Left forelimb (tissue), 1 donor: Measurements from ENCODE around the gene RPL10.

Source experiments
- DNase-seq: peaks from one replicate; pipeline ENCODE4 v3.0.0-alpha.2; 2018; ENCODE audit warnings: low spot score

Gene RPL10

DNA sequence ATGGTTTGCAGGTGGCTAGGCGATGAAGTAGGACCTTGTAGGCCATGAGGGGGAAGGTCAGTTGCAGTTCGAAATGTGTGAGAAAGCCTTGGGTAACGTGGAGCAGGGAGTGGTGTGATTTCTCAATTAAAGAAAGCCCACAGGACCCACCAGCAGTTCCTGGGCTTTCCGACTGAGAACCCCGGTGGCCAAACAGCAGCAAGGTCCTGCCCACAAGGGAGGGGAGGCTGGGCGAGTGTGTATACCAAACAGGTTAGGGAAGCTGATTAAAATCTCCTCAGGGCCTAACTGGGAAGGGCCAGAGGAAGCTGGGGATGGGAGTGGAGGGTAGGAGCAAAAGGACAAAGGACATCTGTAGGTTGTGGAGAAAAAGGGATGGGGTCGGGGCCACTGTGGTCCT lies 32.7 kb downstream of the RPL10 start:
- DNase-seq = no peak

DNA sequence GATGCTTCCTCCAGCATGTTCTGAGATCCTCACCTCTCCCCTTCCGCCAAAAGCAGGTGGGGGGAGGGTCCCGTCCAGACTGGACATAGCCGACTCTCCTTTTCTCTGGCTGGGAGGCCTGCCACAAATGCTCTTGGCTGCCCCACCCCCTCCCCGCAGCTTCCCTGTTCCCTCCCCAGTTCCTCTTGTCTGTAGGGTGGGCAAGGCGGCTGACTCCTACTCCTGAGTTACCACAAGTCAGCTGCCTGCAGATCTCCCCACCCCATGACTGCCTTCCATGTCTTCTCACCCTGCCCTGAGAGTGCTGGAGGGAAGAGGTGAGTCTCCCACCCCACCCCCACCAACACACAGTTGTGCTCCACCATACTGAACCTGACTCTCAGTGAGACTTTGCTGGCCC lies 33.2 kb downstream of the RPL10 start:
- no peak for DNase-seq

DNA sequence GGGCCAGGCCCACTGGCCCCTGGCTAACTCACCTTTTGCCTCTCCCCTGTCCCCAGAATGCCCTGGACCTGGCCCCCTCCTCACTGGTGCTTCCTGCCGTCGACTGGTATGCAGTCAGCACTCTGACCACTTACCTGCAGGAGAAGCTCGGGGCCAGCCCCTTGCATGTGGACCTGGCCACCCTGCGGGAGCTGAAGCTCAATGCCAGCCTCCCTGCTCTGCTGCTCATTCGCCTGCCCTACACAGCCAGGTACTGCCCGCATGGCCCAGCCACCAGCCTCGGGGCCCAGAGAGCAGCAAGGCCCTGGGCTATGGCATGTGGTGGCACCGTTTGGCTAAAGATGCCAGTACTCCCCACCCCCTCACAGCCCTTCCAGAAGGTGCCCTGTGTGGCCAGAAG lies 34.0 kb downstream of the RPL10 start:
- DNase-seq = no peak

DNA sequence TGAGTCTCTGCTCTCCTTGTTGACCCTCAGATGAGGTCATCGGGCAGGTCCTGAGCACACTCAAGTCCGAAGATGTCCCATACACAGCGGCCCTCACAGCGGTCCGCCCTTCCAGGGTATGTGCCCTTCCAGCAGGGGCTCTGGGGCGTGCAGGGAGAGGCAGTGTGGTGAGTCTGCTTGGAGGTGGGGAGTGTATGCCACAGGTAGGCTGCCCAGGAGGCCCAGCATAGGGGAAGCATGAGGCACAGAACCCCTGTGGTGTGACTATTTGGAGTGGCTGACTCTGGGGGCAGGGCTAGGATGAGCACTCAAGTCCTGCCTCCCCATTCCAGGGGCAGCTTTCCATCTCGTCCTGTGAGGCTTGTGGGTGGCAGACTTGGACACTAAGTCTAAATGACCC lies 35.4 kb downstream of the RPL10 start:
- no peak for DNase-seq

DNA sequence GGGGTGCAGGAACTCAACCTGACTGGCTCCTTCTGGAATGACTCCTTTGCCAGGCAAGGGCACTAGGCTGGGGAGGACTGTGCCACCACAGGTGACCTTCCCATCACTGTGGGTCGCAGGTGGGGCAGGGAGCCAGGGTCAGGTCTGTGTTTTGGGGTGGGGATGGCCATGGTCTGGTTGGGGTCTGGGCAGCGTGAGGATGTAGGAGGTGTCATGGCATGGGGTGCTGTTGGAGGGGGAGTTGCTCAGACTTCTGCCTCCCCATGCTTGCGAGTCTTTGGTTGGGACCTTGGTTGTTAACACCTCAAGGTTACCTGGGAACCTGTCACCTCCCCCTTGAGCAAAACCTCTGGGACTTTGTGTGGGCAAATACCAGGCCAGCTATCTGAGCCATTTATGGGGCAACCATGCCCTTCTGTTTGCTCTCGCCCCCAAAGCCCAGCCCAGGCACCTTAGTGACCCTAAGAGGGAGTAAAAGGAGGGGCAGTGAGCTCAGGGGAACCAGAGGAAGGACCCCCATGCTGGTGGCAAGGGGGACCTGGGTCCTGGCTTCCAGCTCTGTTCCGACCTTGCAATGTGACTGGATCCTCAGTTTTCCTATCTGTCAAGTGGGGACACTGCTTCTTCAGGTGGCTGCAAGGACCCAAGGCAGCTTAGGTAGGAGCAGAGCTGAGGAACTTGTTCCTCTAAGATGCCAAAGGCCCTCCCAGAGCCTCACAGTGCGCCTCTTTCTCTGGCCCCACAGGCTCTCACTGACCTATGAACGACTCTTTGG lies 36.4 kb downstream of the RPL10 start:
- DNase-seq = no peak

DNA sequence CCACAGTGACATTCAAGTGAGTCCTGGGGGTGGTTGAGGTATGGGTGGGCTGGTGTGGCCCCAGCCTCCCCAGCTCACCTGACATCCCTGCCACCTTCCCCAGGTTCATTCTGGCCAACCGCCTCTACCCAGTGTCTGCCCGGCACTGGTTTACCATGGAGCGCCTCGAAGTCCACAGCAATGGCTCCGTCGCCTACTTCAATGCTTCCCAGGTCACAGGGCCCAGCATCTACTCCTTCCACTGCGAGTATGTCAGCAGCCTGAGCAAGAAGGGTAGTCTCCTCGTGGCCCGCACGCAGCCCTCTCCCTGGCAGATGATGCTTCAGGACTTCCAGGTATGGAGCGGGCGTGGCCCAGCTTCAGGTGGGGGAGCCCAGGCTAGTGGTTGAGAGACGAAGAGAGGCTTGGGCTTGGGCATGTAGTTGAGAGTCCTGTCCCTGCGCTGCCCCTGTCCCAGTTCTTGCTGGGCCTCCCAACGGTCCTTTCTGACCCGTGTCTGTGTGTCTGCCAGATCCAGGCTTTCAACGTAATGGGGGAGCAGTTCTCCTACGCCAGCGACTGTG lies 37.1 kb downstream of the RPL10 start:
- DNase-seq = no peak

DNA sequence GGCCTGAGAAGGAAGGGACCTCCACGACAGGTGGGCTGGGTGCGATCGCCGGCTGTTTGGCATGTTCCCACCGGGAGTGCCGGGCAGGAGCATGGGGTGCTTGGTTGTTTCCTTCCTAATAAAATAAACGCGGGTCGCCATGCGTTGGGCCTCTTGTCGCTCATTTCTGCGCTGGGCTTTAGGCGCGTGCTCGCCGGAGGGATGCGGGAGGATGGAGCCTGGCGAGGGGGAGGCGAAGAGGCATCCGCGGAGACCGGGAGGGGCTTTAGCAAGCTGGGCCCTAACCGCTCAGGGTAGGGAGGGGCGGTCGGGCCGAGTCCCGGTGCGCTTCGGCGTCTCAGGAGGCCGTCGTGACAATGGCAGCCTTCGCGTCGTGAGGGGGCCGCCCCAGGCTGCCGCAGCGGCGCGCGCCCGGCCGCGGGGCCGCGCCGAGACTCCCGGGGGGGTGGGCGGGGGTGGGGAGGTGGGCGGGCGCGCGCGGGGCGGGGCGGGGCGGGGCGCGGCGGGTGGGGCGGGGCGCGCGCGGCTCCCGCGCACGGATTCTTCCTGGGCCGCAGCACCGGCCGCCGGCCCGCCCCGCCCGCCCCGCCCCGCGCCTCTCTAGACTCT lies 38.3 kb downstream of the RPL10 start:
- DNase-seq = no peak

DNA sequence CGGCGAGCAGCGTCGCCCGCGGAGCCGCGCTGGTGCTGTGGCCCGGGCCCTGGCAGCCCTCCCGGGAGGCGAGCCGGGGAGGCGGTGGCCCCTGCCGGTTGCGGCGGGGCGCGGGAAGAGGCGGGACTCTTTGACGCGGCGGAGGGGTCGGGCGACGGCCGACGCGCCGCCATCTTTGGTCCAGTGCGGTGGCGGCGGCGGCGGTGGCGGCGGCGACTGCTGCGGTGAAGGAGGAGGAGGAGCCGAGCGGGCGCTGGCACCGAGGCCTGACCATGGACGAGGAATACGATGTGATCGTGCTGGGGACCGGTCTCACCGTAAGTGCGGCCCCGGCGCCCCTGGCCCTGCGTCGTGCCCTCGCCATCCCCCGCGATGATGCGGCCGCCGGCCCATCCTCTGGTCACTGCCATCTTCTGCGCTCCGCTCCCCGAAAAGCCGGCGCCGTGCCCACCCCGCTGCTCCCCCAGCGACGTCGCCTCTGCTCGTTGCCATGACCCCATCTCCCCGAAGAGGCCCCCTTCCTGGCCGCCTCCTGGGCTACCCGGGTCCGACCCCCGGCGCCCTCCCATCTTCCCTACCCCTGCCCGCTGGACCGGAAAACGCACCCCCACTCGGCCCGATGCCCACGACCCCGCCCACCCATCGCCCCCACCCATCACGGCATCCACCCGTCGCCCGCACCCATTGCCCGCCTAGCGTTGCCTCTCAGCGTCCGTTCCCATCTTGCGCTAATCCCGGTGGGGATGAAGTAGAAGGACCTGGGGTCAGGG lies 39.0 kb downstream of the RPL10 start, which contains the start of gene GDI1:
Gene GDI1, plus strand, starts transcription at position 172 of the 770 bp plus-strand sequence. Its CDS starts 101 bp downstream, at position 273.
- peak; percentile 78 for DNase-seq

DNA sequence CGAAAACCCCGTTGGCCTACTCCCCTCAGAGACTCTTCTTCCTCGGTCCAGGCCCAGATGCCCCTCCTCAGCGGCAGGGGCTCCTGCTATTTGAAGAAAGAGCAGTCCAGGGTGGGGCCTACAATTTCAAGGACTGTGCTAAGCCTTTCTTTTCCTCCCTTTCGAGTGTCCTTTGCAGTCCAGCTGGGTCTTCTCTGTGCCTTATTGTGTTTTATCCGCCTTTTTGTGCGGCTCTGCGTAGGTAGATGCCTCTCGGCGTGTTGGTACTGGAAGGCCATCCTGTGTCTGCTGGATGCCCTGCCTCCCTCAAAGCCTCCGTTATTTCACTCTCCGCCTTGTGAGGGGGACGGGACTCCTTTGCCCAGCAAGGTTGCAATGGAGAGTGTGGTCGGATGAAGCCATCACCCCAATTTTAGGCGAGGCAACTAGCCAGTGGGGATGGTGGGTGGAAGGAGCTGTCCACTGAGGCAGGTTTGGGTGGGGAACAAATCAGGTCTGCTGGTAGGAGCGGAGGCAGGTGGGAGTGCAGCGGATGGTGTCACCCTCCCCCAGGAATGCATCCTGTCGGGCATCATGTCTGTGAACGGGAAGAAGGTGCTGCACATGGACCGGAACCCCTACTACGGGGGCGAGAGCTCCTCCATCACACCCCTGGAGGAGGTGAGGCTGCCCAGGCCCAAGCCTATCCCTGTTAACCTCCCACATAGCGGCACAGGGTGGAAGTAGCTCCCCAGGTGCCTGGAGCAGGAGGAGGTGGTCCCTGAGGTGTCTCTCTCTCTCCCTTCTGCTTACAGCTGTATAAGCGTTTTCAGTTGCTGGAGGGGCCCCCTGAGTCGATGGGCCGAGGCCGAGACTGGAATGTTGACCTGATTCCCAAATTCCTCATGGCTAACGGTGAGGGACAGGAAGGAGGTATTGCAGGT lies 40.1 kb downstream of the RPL10 start:
- DNase-seq = no peak

DNA sequence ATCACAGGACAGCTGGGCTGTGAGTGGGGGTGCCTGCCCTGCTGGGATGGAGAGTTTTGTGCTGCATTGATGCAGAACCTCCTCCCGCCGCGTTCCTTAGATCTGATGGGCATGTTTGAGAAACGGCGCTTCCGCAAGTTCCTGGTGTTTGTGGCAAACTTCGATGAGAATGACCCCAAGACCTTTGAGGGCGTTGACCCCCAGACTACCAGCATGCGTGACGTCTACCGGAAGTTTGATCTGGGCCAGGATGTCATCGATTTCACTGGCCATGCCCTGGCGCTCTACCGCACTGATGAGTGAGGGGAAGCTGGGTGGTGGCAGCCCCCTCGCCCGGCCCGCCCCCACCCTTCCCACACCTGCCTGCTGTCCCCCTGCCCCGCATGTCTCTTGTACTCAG lies 41.7 kb downstream of the RPL10 start:
- DNase-seq = peak; percentile 6

DNA sequence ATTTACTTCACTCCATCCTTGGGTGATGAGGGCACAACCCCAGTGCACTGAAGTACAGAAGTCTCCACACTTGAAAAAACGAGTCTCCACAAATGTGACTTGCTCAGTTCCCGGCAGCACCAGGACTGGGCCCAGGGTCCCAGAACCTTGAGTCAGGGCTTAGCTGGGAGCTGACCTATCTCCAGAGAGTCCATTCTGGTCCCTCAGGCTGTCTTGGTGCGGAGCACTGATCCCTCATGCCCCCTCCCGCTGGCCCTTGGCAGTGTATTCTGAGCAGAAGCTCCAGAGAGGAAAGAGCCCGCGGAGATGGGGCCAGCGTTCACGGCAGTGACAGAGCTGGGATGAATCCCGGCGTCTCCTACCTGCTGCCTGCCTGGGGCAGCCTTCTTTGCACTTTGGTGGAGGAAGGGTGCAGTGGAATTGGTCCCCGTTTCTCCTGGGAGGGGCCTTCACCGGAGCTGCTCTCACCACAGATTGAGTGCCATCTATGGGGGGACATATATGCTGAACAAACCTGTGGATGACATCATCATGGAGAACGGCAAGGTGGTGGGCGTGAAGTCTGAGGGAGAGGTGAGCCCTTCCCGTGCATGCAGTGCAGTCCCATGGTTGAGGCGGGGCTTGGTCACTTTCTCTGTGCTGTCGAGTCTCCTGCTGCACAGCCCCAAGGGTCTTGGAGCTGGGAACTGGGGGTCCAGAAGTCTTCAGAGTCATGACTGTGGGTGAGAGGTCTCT lies 42.6 kb downstream of the RPL10 start:
- DNase-seq = no peak

DNA sequence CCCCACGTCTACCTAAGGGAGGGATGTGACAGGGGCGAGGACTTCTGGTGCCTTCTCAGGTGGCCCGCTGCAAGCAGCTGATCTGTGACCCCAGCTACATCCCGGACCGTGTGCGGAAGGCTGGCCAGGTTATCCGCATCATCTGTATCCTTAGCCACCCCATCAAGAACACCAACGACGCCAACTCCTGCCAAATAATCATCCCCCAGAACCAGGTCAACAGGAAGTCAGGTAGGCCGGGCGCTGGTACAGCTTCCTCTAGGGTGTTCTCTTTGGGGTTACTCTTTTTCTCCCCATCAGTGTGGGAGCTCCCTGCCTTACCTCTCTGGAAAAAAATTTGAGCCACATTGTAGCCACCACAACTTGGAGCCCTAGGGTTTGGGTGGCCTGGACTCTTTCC lies 43.4 kb downstream of the RPL10 start:
- DNase-seq = no peak

DNA sequence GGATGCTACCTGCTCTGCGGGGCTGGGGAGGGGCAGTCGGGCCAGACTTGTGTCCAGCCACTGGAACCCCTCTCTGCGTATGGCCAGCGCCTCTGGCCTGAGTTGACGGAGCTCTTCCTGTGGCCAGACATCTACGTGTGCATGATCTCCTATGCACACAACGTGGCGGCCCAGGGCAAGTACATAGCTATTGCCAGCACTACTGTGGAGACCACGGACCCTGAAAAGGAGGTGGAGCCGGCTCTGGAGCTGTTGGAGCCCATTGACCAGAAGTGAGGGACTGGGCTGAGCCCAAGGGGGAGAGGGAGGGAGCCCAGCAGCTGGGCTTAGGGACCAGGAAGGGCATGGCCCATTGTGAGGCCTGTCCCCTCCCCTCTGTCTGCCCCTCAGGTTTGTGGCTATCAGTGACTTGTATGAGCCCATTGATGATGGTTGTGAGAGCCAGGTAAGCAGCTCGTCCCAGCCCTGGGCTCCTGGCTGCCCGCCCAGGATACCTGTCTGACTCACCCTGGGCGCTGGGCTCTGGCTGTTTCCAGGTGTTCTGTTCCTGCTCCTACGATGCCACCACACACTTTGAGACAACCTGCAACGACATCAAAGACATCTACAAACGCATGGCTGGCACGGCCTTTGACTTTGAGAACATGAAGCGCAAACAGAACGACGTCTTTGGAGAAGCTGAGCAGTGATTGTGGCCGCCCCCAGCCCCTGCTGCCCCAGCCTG lies 44.0 kb downstream of the RPL10 start:
- no peak for DNase-seq

DNA sequence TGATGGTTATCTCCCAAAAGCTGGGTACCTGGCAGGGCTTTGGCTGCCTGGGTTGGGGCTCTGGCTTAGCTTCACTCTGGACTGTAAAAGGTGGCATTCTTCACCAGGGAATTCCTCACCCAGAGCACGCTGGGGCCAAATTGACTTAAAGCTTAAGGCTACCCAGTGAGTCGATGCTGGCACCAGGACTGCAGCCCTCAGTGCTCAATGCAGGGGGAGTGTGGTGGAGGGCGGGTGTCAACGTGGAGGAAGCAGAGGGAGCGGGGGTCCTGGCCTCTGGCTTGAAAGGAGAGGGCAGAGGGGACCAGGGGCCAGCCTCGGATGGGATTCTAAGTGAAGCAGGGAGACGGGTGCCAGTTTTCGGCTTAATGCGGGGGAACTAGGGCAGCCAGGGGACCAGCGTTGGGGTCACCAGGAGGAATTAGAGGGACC lies 45.3 kb downstream of the RPL10 start:
- DNase-seq = no peak

DNA sequence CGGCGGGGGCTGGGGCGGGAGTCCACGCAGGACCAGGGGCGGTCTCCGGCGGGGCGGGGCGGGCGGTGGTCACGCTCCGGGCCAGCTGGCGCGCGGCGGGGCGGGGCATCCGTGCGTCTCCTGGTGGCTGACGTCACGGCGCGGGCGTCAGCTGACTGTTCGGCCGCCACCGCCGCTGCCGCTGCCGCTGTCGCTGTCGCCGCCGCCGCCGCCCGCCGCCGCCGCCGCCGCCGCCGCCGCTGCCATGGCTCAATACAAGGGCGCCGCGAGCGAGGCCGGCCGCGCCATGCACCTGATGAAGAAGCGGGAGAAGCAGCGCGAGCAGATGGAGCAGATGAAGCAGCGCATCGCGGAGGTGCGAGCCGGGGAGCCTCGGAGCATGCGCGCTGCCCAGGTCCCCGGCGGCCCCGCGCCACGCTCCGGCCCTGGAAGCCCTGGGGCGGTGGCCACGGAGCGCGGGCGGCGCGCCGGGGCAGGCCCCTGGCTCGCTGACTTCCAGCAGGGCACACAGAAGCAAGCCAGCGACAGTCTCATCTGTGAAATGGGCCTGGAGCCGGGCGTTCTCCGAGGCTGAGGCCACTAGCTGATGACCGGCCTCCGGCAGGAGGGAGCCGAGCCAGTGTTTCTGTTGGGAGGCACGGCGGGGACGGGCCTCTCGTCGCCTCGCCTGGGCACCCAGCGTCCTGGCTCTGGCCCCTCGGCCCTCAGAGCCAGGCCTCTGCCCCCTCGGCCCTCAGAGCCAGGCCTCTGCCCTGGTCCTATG lies 46.0 kb downstream of the RPL10 start, which contains the start of gene FAM50A:
Gene FAM50A, plus strand, starts transcription at position 150 of the 763 bp plus-strand sequence. Its CDS starts 95 bp downstream, at position 245.
- DNase-seq = peak; percentile 81

DNA sequence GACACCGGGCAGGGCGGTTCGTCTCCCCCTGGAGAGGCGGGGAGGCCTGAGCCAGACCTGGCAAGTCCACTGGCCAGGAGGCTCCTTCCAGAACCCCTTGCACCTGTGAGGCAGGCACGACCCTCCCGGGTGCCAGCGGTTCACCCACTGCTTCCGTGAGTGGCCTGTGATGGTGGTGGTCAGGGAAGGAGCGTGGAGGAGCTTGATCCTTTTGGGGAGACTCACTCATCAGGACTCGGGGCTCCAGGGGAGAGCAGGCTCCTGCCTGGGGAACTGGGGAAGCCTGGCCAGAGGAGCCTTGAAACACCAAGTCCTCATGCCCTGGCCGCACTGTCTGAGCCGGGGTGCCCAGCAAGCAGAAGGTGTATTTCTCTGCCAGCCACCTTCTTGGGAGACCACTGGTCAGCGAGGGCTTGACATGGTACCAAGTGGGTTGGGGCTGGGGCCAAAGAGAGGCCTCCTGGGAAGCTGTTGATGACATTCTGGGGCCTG lies 46.6 kb downstream of the RPL10 start:
- DNase-seq = no peak

DNA sequence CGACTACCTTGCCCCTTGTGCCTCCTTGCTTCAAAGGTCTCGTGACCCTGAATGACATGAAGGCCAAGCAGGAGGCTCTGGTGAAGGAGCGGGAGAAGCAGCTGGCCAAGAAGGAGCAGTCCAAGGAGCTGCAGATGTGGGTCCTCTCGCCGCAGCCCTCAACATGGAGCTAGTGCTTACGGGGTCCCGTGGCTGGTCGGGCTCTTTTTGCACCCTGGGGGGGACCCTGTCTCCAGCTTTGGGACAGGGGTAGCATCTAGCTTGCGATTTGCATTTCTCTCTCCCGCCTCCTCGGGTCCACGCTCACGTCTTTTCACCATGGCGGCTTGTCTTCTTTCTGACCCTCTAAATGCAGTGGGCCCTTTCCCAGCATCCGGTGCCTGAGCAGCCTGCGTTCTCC lies 47.6 kb downstream of the RPL10 start:
- no peak for DNase-seq

DNA sequence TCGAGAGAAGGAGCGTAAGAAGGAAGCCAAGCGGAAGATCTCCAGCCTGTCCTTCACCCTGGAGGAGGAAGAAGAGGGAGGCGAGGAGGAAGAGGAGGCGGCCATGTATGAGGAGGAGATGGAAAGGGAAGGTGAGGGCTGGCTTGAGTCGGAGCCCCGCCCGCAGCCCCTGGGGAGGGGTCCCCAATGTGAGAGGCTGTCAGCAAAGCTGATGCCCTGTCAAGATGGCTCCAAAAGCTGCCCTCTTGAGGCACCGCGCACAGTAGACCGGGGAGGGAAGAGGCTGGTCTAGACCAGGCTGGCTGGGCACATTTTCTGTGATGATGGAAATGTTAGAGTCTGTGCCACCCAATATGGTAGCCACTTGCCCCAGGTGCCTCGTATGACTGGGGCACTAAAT lies 48.3 kb downstream of the RPL10 start:
- DNase-seq = no peak

DNA sequence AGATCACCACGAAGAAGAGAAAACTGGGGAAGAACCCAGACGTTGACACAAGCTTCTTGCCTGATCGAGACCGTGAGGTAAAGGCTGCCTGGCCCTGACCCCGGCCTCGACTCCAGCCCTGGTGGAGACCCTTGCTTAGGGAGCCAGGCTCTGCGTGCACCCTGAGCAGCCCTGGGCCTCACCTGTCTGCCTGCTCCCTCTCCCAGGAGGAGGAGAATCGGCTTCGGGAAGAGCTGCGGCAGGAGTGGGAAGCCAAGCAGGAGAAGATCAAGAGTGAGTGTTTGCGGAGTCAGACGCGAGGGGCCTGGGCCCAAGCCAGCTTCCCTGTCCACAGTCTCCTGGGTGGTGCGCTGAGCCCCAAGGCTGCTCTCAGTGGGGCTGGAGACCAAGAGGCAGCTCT lies 50.3 kb downstream of the RPL10 start:
- DNase-seq = no peak
